NCI-H524 (cell line): ENCODE data around the gene MLST8.
A peak's percentile ranks its signal among the peaks of the same experiment; 100 is the strongest.
"Not testable (repeated sequence)": the region's sequence is repeated elsewhere in the genome, so short reads cannot be mapped to it uniquely, and the experiment has no call there.

Source experiments
- DNase-seq, 2 experiments: peaks; one replicate each; lab custom pipeline; 2025; lab: John Stamatoyannopoulos, UW

The MLST8 gene

GRCh38 chr16:2232094-2232990, 27.1 kb downstream of the MLST8 start:
- DNase-seq: no peak

GRCh38 chr16:2233046-2233775, 28.0 kb downstream of the MLST8 start:
- no peak for DNase-seq

- no peak for DNase-seq
These were observed 28.9 kb downstream of the MLST8 start for GRCh38 chr16:2233872-2234812.

GRCh38 chr16:2234813-2235170, 29.5 kb downstream of the MLST8 start:
- DNase-seq: no peak

- DNase-seq: no peak
These were observed 30.0 kb downstream of the MLST8 start for GRCh38 chr16:2235234-2235651.

GRCh38 chr16:2235695-2236336, 30.6 kb downstream of the MLST8 start:
- DNase-seq: no peak

- DNase-seq: peak in 1 of 2 experiments; percentile 39
These were observed 31.3 kb downstream of the MLST8 start, which contains the start of gene DNASE1L2 for GRCh38 chr16:2236337-2237101. Gene DNASE1L2, plus strand, starts transcription at chr16:2236444. Its CDS starts 373 bp downstream, at chr16:2236817.

- no peak for DNase-seq
These were observed 31.8 kb downstream of the MLST8 start for GRCh38 chr16:2237102-2237482.

- no peak for DNase-seq
These were observed 32.4 kb downstream of the MLST8 start for GRCh38 chr16:2237493-2238149.

- DNase-seq: no peak
These were observed 33.0 kb downstream of the MLST8 start for GRCh38 chr16:2238150-2238837.

- peak in 1 of 2 experiments; percentile 26 for DNase-seq
These were observed 33.8 kb downstream of the MLST8 start for GRCh38 chr16:2238838-2239675.

- not testable (repeated sequence) for DNase-seq
These were observed 35.1 kb downstream of the MLST8 start for GRCh38 chr16:2240331-2240730.

GRCh38 chr16:2242598-2242997, 37.3 kb downstream of the MLST8 start:
- DNase-seq: no peak

GRCh38 chr16:2243031-2243528, 37.8 kb downstream of the MLST8 start:
- no peak for DNase-seq

GRCh38 chr16:2243781-2244180, 38.5 kb downstream of the MLST8 start:
- no peak for DNase-seq

GRCh38 chr16:2244301-2244700, 39.0 kb downstream of the MLST8 start:
- DNase-seq: peak in 1 of 2 experiments; percentile 52

- no peak for DNase-seq
These were observed 39.9 kb downstream of the MLST8 start for GRCh38 chr16:2244926-2245795.
